HG03558 (cell line): ENCODE data around the gene ETFA.

Experiments
- ATAC-seq: cut with Tn5 transposase; IDR thresholded peaks from one replicate; pipeline ENCODE4 v1.9.1; 2021; ENCODE audit warnings: moderate number of reproducible peaks; ENCODE audit not compliant: unreplicated experiment; ENCODE audit errors: extremely low read depth

Gene ETFA

DNA sequence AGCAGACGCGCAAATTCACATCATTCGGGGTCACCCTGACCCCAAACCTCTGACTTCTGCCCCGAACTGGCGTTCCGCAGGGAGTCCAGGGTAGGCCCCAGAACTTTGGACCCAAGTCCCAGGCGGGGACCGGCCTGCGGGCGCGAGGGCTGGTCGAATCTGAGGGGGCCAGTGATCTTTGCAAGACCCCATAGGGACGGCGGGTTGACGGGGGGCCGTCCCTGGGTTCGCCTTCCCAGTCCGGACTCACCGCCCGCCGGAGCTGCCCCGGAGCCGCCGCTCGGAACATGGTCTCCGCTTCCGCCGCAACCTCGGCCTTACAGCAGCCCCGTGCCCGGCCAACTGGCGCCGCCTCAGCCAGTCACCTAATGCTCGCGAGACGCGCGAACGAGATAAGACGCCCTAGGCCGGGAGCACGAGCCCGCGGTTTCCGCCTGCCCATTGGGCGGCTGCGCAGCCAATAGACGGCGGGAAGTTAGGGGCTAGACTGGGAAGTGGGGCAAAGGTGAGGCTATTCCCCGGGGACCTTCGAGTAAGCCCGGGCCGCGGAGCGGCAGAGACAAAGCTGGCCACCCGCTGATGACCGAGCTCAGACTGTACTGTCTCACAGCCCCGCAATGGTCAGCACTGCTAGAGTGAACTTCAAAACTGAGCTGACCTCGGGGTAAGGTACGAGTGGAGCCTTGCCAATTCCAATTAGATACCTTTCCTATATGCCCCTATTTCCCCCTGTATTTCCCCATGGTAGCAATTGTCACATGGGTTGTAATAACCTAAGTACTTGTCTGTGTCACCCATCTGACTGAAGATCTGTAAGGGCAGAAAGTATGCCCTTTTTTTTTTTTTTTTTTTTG, at the start of gene ETFA:
Gene ETFA (minus strand): TSS at position 370 of the 854 bp plus-strand sequence. CDS start 81 bp downstream, at position 289.
- ATAC-seq: peak; percentile 89

DNA sequence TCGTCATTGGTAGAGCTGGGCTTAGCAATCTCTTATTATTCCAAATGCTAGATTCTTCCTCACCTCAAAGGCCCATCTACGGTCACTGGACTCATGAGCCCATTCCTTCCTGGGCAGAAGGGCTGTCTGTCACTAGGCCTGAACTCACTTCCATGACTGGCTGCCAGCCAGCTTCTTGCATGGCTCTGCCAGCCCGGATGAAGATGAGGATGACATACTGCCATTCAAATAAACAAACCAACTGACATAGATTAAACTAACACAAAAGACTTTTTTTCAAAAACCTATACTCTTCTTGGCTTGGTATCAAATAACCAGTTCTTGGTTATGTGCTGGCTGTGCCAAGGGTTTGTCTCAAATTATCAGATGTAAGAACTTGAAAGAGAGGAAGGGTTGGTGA, 49.1 kb upstream of the ETFA start:
- ATAC-seq: no peak

GRCh38 chr15:76359152-76359551, 47.9 kb upstream of the ETFA start:
- ATAC-seq: no peak

DNA sequence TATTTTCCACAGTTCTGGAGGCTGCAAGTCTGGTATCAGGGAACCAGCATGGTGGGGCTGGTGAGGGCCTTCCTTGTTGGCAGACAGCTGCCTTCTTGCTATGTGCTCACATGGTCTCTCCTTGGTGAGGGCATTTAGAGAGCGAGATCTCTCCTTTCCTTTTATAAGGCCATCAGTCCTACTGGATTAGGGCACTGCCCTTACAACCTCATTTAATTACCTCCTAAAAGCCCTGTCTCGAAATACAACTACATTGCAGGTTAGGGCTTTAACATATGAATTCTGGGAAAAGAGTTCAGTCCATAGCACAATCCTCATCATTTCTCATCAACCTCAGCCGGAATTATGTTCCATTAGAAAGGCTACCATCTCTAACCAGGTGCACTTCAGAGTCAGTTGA, 47.2 kb upstream of the ETFA start:
- no peak for ATAC-seq

DNA sequence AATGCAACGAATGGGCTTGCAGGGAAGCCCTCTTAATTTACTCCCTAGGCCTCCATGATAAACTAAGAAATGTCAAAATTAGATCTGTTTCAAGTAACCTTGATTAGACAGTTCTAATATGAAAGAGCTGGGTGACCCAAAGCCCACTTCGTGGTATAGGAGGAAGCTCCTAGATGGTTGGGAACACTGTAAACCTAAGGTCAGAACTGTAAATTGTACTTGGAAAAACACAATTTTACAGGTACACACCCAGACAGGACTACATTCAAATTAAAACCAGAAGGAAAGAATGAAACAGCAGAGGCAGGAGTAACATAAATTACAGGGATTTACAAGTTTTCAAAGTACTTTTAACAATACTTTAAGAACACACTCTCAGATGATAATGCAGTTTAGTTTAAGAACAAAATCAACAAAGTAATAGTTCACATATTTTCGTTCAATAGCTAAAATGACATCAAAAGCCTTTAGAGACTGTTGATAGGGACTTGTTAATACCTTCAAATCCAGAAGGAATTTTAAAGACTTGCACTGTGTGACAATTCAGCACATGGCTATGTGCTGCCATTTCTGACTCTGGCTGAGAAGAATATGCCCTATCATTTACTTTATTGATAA, 43.7 kb upstream of the ETFA start:
- ATAC-seq: no peak

DNA sequence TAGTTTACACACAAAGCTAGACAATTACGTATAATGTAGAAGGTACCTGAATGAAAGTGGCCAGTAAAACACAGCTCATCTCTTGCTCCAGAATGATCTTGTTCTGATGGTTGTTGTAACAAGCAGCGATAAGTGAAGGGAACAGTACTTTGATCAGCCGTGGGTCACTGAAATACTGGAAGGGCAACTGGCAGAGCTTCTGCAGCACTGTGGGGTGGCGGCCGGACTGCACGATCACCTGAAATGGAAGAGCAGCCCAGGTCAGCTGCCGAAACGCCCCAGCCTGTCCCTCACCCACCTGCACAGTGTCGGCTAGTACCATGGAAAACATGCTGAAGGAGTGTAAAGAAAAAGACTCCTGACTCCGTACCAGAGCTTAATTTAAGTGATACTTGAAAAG, 42.6 kb upstream of the ETFA start:
- no peak for ATAC-seq

DNA sequence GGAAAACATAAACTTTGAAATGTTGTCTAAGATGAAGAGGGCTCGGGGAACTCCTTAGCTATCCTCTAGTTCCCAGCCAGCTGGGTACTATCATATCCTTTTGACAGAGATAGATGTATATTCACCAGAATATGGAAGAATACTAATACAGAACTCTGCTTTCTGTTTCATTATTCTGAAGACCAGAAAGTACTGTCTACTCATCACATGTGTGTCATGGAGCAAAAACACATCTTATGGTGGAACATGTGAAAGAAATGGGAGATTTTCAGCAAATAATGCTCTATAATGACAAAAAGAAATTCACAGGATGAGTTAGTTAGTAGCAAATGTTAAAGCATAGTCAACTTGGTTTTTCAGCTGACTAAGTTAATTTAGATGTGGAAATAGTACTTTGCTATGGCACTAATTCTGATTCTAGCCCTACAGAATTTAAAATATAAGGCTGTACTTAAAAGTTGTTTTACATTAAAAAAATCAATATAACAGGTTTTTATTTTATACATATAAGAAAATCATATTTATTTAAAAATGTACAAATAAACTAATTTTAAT, 41.8 kb upstream of the ETFA start:
- ATAC-seq: no peak

GRCh38 chr15:76349301-76350070, 38.2 kb upstream of the ETFA start:
- no peak for ATAC-seq

GRCh38 chr15:76347482-76348055, 36.3 kb upstream of the ETFA start:
- ATAC-seq: no peak

DNA sequence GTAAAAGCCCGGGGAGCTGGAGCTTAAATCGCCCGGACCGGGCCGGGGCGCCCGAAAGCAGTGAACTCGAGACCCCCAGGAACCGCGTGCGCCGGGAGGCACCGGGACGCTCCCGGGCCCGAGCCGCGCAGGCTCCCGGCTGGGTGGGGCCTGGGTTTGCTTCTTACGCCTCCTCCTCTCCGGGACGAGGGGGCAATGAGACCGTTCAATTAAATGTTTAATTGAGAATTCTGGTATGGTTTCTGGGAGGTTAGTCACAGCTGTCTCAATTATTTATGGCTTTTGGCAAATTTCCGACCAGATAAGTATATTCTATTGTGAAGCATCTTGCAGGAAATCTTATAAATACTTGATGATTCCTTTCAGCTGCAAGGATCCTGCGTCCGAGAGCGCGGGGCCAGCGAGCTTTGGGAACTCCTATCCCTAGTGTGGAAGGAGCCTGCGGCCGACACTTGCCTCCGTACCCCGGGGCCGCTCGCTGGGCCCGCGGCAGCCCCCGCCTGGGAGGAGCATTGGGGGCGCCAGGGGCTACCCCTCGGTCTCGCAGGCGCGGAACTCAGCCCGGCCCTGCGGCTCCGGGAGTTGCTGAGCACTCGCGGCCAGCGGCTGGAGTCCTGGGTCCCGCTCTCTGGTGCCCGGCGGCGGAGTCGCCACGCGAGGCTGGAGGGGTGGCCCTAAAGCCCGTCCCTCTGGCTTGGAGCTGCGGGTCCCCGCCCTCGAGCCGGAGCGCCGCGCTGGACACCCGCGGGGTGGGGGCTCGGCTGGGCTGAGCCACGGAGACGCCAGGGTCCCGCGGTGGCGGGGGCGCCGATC, 35.6 kb upstream of the ETFA start:
- ATAC-seq: no peak

- ATAC-seq: no peak
Measured at GRCh38 chr15:76345880-76346668, 34.8 kb upstream of the ETFA start.

- no peak for ATAC-seq
Measured at GRCh38 chr15:76345583-76345879, 34.3 kb upstream of the ETFA start.

- no peak for ATAC-seq
Measured at GRCh38 chr15:76344893-76345582, 33.8 kb upstream of the ETFA start.

DNA sequence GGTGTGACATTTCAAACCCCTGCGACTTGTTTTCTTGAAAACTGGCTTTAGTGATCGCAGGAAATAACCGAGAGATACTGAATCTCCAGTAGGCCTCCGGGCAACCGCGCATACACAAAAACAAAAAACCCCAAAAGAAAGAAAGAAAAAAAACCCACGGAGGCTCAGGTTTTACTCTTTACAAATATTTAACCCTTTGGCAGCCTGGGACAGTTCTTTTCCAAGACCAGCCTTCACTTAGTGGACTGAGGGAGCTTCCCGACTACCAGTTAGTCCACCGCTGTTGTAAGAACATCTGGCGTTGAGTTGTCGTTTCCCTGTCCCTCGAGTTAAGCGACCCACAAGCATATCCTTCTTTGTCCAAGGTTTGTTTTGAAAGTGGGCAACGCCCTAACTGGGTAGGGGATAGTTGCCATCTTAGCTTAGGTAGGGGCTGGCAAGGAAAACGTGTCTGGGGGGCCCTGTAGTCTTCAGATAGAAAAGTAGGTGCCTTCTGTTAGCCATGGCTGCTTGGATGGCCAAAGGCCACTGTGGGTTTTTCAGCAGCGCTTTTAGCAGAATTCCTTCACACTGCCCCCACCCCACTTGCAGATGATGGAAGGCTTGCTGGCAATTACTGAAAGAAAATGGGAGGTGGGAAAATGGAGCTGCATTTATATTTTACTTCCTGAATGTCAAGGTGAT, 32.2 kb upstream of the ETFA start:
- no peak for ATAC-seq

DNA sequence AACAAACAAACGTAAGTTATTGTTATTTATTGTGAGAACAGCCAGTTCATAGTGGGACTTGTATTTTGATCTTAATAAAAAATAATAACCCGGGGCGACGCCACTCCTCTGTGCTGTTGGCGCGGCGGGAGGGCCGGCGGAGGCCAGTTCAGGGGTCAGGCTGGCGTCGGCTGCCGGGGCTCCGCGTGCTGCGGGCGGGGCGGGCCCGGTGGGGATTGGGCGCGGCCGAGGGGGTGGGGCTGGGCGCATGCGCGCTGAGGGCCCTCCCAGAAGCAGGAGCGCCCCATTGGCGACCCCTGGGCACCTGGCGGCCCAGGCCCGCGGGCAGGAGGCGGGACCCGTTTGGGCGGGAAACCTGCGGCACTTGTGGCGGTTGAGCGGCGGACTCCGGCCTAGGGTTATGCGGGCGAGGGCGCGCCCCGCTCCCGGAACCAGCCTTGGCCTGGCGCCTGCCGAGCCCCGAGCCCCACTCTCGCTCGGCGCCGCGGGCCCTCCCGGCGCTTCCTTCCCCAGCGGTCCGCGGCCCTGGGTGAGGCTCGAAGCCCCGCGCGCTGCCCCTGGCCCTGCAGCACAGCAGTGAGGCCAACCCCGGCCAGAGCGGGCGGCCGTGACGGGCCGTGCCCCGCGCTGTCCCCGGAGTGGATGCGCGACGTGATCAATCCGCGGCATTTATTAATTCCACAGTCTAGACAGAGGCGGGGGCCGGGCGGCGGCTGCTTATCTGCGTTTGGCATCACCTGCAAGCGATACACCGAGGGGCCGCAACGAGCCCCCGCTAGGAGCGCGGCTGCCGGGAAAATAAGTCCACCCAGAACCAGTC, 31.3 kb upstream of the ETFA start:
- no peak for ATAC-seq

GRCh38 chr15:76342058-76342381, 30.8 kb upstream of the ETFA start:
- no peak for ATAC-seq

DNA sequence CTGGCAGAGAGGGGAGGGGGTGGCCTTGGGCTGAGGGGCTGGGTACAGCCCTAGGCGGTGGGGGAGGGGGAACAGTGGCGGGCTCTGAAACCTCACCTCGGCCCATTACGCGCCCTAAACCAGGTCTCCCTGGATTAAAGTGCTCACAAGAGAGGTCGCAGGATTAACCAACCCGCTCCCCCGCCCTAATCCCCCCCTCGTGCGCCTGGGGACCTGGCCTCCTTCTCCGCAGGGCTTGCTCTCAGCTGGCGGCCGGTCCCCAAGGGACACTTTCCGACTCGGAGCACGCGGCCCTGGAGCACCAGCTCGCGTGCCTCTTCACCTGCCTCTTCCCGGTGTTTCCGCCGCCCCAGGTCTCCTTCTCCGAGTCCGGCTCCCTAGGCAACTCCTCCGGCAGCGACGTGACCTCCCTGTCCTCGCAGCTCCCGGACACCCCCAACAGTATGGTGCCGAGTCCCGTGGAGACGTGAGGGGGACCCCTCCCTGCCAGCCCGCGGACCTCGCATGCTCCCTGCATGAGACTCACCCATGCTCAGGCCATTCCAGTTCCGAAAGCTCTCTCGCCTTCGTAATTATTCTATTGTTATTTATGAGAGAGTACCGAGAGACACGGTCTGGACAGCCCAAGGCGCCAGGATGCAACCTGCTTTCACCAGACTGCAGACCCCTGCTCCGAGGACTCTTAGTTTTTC, 30.2 kb upstream of the ETFA start:
- no peak for ATAC-seq
